H1 (cell line): ENCODE measurements around the gene PHTF2. TPM values are rescaled to one million over a fixed set of nuclear protein-coding genes. Genes with fewer than 3 reads are reported as not detected.

Experiments used
- CTCF ChIA-PET: fragments of 300-600 bp; sonication (Branson Sonifier 250); formaldehyde crosslinking; loops from one replicate; lab custom pipeline; 2021; ENCODE audit not compliant: partially characterized antibody; lab: Charles Lee
- POLR2A ChIA-PET: fragments of 300-600 bp; sonication (Branson Sonifier 250); formaldehyde crosslinking; loops from one replicate; lab custom pipeline; 2021; ENCODE audit warnings: inconsistent platforms; ENCODE audit not compliant: partially characterized antibody; lab: Charles Lee
- DNase-seq, 2 experiments: peaks; one replicate each; pipeline versions ENCODE4 v3.0.0 to v3.0.0-alpha.2; 2010 to 2022; ENCODE audit warnings: low spot score in 2 of 2, low read depth in 1 of 2, mixed read lengths in 1 of 2
- FAIRE-seq: peaks from 2 replicates; lab custom pipeline; 2011; peaks lifted over from hg19 to GRCh38; lab: Jason Lieb, UNC
- H2AFZ ChIP-seq: 2 replicates; pipeline ENCODE4 v1.8.1; 2012; ENCODE audit warnings: low read length, inconsistent platforms
- H2AK5ac ChIP-seq: 2 replicates; pipeline ENCODE4 v1.6.1; 2013; ENCODE audit warnings: low read depth, low read length
- H2BK120ac ChIP-seq: replicated peaks from 2 replicates; pipeline ENCODE3; 2013; ENCODE audit warnings: low read depth, low read length, inconsistent platforms
- H2BK12ac ChIP-seq: 2 replicates; pipeline ENCODE4 v1.6.1; 2013; ENCODE audit warnings: low read depth, low read length
- H2BK15ac ChIP-seq: 2 replicates; pipeline ENCODE4 v1.6.1; 2013; ENCODE audit warnings: low read length
- H2BK20ac ChIP-seq: 2 replicates; pipeline ENCODE4 v1.6.1; 2013; ENCODE audit warnings: low read length
- H2BK5ac ChIP-seq: 2 replicates; pipeline ENCODE4 v1.6.1; 2013; ENCODE audit warnings: low read depth, low read length
- H3K14ac ChIP-seq: 2 replicates; pipeline ENCODE4 v1.6.1; 2013; ENCODE audit warnings: inconsistent platforms; ENCODE audit not compliant: insufficient read length
- H3K18ac ChIP-seq: 2 replicates; pipeline ENCODE4 v1.6.1; 2013; ENCODE audit warnings: low read length; ENCODE audit errors: extremely low read depth
- H3K23ac ChIP-seq: 2 replicates; pipeline ENCODE4 v1.6.1; 2013; ENCODE audit warnings: inconsistent platforms; ENCODE audit not compliant: insufficient read length
- H3K23me2 ChIP-seq: 2 replicates; pipeline ENCODE4 v1.6.1; 2013; ENCODE audit warnings: low read depth, low read length
- H3K27ac ChIP-seq: 2 replicates; pipeline ENCODE4 v1.6.1; 2011; ENCODE audit warnings: low read depth, low read length, inconsistent platforms
- H3K27me3 ChIP-seq, 4 experiments: replicated peaks in 1 of 4; 1 replicate in 1 of 4; 2 replicates in 3 of 4; pipeline versions ENCODE4 v1.6.1 to v1.8.1; 2011 to 2013; ENCODE audit warnings: low read length in 3 of 4, mild to moderate bottlenecking in 3 of 4, inconsistent platforms in 2 of 4, mixed read lengths in 2 of 4, moderate library complexity in 1 of 4; ENCODE audit not compliant: control insufficient read depth in 3 of 4, insufficient read depth in 3 of 4; ENCODE audit errors: extremely low read depth in 1 of 4
- H3K36me3 ChIP-seq, 4 experiments: 2 replicates each; pipeline versions ENCODE4 v1.6.1 to v1.8.1; 2011 to 2013; ENCODE audit warnings: mild to moderate bottlenecking in 4 of 4, low read length in 3 of 4, moderate library complexity in 2 of 4, control low read depth in 1 of 4, inconsistent platforms in 1 of 4; ENCODE audit not compliant: insufficient read depth in 4 of 4, control insufficient read depth in 2 of 4
- H3K4ac ChIP-seq: replicated peaks from 2 replicates; pipeline ENCODE3; 2013; ENCODE audit warnings: low read length, low read depth, mixed read lengths, inconsistent platforms; ENCODE audit not compliant: insufficient read length
- H3K4me1 ChIP-seq, 4 experiments: replicated peaks in 1 of 4; 1 replicate in 1 of 4; 2 replicates in 3 of 4; pipeline versions ENCODE4 v1.6.1 to v1.8.1; 2011 to 2013; ENCODE audit warnings: low read length in 3 of 4, inconsistent platforms in 2 of 4, mixed read lengths in 1 of 4; ENCODE audit not compliant: insufficient read depth in 4 of 4, control insufficient read depth in 3 of 4
- H3K4me2 ChIP-seq, 2 experiments: 2 replicates each; pipeline versions ENCODE4 v1.6.1 to v1.8.1; 2011 to 2013; ENCODE audit warnings: low read depth in 2 of 2, low read length in 2 of 2, control low read depth in 1 of 2, inconsistent platforms in 1 of 2, mild to moderate bottlenecking in 1 of 2; ENCODE audit not compliant: insufficient read depth in 1 of 2
- H3K4me3 ChIP-seq, 4 experiments: fragments of 200-600, 300-600 bp in 1 of 4; sonication (generic), shearing (Covaris generic), sonication (Bioruptor Twin) in 1 of 4; 2 replicates each; pipeline versions ENCODE4 v1.5.1 to v1.8.1; 2011 to 2016; ENCODE audit warnings: low read length in 4 of 4, low read depth in 3 of 4, control low read depth in 2 of 4, inconsistent platforms in 2 of 4, mild to moderate bottlenecking in 2 of 4, mixed read lengths in 1 of 4, moderate library complexity in 1 of 4; ENCODE audit not compliant: insufficient read depth in 2 of 4; ENCODE audit errors: extremely low read depth in 1 of 4
- H3K56ac ChIP-seq: replicated peaks from 2 replicates; pipeline ENCODE3; 2013; ENCODE audit warnings: low read depth, mild to moderate bottlenecking, mixed read lengths, low read length, inconsistent platforms; ENCODE audit not compliant: insufficient read length
- H3K79me1 ChIP-seq: 2 replicates; pipeline ENCODE4 v1.6.1; 2013; ENCODE audit warnings: low read depth, low read length, control low read depth
- H3K79me2 ChIP-seq, 2 experiments: 2 replicates each; pipeline versions ENCODE4 v1.6.1 to v1.8.1; 2012 to 2013; ENCODE audit warnings: low read length in 2 of 2, mild to moderate bottlenecking in 2 of 2, inconsistent platforms in 1 of 2; ENCODE audit not compliant: insufficient read depth in 2 of 2, control insufficient read depth in 1 of 2
- H3K9ac ChIP-seq, 4 experiments: replicated peaks in 1 of 4; 1 replicate in 1 of 4; 2 replicates in 3 of 4; pipeline versions ENCODE4 v1.6.1 to v1.8.1; 2011 to 2013; ENCODE audit warnings: low read depth in 3 of 4, low read length in 3 of 4, control low read depth in 2 of 4, mild to moderate bottlenecking in 2 of 4, moderate library complexity in 2 of 4, inconsistent platforms in 1 of 4; ENCODE audit errors: extremely low read depth in 1 of 4
- H3K9me3 ChIP-seq, 2 experiments: 2 replicates each; pipeline versions ENCODE4 v1.6.1 to v1.8.1; 2012 to 2013; ENCODE audit warnings: mild to moderate bottlenecking in 2 of 2, moderate library complexity in 2 of 2, control low read depth in 1 of 2, inconsistent platforms in 1 of 2, low read depth in 1 of 2, low read length in 1 of 2, mixed read lengths in 1 of 2; ENCODE audit not compliant: insufficient read depth in 2 of 2
- H4K20me1 ChIP-seq, 2 experiments: replicated peaks in 1 of 2; 2 replicates each; pipeline versions ENCODE3 to v1.8.1; 2011 to 2013; ENCODE audit warnings: inconsistent platforms in 2 of 2, low read length in 2 of 2, mild to moderate bottlenecking in 1 of 2; ENCODE audit not compliant: insufficient read depth in 2 of 2, control insufficient read depth in 1 of 2
- H4K5ac ChIP-seq: 2 replicates; pipeline ENCODE4 v1.6.1; 2013; ENCODE audit warnings: low read length, low read depth, mixed read lengths, inconsistent platforms; ENCODE audit not compliant: insufficient read length
- H4K8ac ChIP-seq: 2 replicates; pipeline ENCODE4 v1.8.0; 2013; ENCODE audit warnings: mild to moderate bottlenecking, moderate library complexity, low read length, inconsistent platforms; ENCODE audit not compliant: insufficient read depth; ENCODE audit errors: extremely low read depth
- H4K91ac ChIP-seq: replicated peaks from 2 replicates; pipeline ENCODE3; 2013; ENCODE audit warnings: low read length, mixed read lengths, inconsistent platforms; ENCODE audit not compliant: insufficient read length
- ASH2L ChIP-seq: fragments of 200-600, 300-600 bp; sonication (generic); IDR thresholded peaks from one replicate; pipeline ENCODE4 v1.7.1; 2017; ENCODE audit warnings: low read length
- BRCA1 ChIP-seq: IDR thresholded peaks from 2 replicates; pipeline ENCODE4 v1.6.1; 2012; ENCODE audit warnings: low read depth, low read length, improper control_type of control experiment
- POLR2A ChIP-seq, 2 experiments: IDR thresholded peaks; 1 replicate in 1 of 2; 2 replicates in 1 of 2; pipeline ENCODE4 v1.6.1; 2011; ENCODE audit warnings: low read depth in 2 of 2, low read length in 2 of 2, mild to moderate bottlenecking in 2 of 2; ENCODE audit errors: control extremely low read depth in 1 of 2
- POLR2AphosphoS5 ChIP-seq: IDR thresholded peaks from 2 replicates; pipeline ENCODE4 v1.6.1; 2011; ENCODE audit warnings: low read depth, low read length
- SP4 ChIP-seq: IDR thresholded peaks from 2 replicates; pipeline ENCODE4 v1.6.1; 2012; ENCODE audit warnings: low read length, inconsistent platforms
- WGBS, 2 experiments: shearing (Covaris generic) in 1 of 2; methylation state at CpG; one replicate each; pipeline versions ENCODE4 v1.1.6 to v1.1.7; 2013 to 2015; ENCODE audit warnings: low lambda C conversion rate in 2 of 2, mixed read lengths in 2 of 2, inconsistent platforms in 1 of 2, low coverage in 1 of 2, missing lambda C conversion rate in 1 of 2; ENCODE audit not compliant: insufficient replicate concordance in 2 of 2, insufficient coverage in 1 of 2, insufficient read length in 1 of 2; ENCODE audit errors: extremely low coverage in 1 of 2, missing lambda C conversion rate in 1 of 2; 5-methylcytosine and 5-hydroxymethylcytosine counted together
- polyA plus RNA-seq, 7 experiments: library from polyadenylated mRNA; depleted of rRNA in 3 of 7; stranded (reverse) in 5 of 7; unstranded in 2 of 7; fragments of >200 nt in 5 of 7; fragments of 200-250 nt in 2 of 7; gene quantifications; 1 replicate in 5 of 7; 2 replicates in 1 of 7; 4 replicates in 1 of 7; pipeline versions ENCODE4 v1.2.1 to v1.2.3, GENCODE V29; 2011 to 2013; ENCODE audit warnings: missing spikeins in 2 of 7, mixed read lengths in 2 of 7
- total RNA-seq: library from RNA; stranded (reverse); fragmentation: NEBNext Ultra II Directional; extraction: Animal tissue kit (Norgen Biotek cat#: 25700); gene quantifications from 2 replicates; pipeline ENCODE4 v1.2.1, GENCODE V29; 2021

Gene PHTF2
- total and polyA plus RNA-seq, 2 of the 8 experiments (the other 6 are each of a cell fraction or from before 2014, with no cell fraction given), result 9.0 to 25.4 TPM

- Histone ChIP-seq H4K20me1 (no peaks in the 10 kb centered on the region), H2AFZ (no peak overlapping the region), H3K4me1 (no peaks in the 10 kb centered on the region), H2BK20ac (no peak overlapping the region), H2BK15ac (no peak overlapping the region), H4K91ac (no peak overlapping the region), H3K9ac (no peak overlapping the region), H3K4me2 (no peak overlapping the region), H3K56ac (no peak overlapping the region), H3K18ac (no peak overlapping the region), H3K27me3 (no peaks in the 10 kb centered on the region), H3K36me3 (no peaks in the 10 kb centered on the region), H3K79me2 (no peaks in the 10 kb centered on the region), H3K27ac (no peak overlapping the region), H3K14ac (no peak overlapping the region), H2BK120ac (no peak overlapping the region), H3K79me1 (no peaks in the 10 kb centered on the region), H3K9me3 (no peaks in the 10 kb centered on the region), H4K8ac (no peak overlapping the region), H3K4me3 (no peak overlapping the region), H4K5ac (no peak overlapping the region), H2BK5ac (no peak overlapping the region), H2BK12ac (no peak overlapping the region), H2AK5ac (no peak overlapping the region), H3K23ac (no peak overlapping the region), H3K23me2 (no peaks in the 10 kb centered on the region), H3K4ac (no peak overlapping the region)
- 84% methylated on average over 3 of the region's 3 CpGs; no CpG with 5 or more reads in 1 of the 2 experiments for WGBS, 2 experiments
- POLR2A ChIA-PET, result no interaction called here
- no peak for TF ChIP-seq POLR2A (IDR thresholded peaks at IDR 0.05; ENCODE audit: control extremely low read depth in 1 of 2, low read depth in 2 of 2, low read length in 2 of 2)
- TF ChIP-seq BRCA1, result no peak
- no peak for TF ChIP-seq SP4
- TF ChIP-seq POLR2AphosphoS5, result no peak
- no peak for TF ChIP-seq ASH2L
- CTCF ChIA-PET, result no interaction called here
- FAIRE-seq (no peak), DNase-seq (no peak)
Observed at GRCh38 chr7:77893813-77894212, 95.2 kb downstream of the PHTF2 start.
